HL-60 (cell line): Measurements from ENCODE around the gene ASPSCR1.
A peak's percentile ranks its signal among the peaks of the same experiment; 100 is the strongest.

Source experiments
- DNase-seq, 2 experiments: peaks; one replicate each; pipeline ENCODE4 v3.0.0-alpha.2; 2010 to 2020; ENCODE audit warnings: low read depth in 1 of 2, low spot score in 1 of 2
- H3K27ac ChIP-seq: fragments of 250-450 bp; sonication (Bioruptor Pico); replicated peaks from 2 replicates; pipeline ENCODE4 v1.5.1; 2020; ENCODE audit warnings: mild to moderate bottlenecking, moderate library complexity
- H3K27me3 ChIP-seq: fragments of 250-450 bp; sonication (Bioruptor Pico); 2 replicates; pipeline ENCODE4 v1.5.1; 2021; ENCODE audit warnings: mild to moderate bottlenecking, moderate library complexity; ENCODE audit not compliant: insufficient read depth, poor library complexity, severe bottlenecking
- H3K4me3 ChIP-seq: replicated peaks from 2 replicates; pipeline ENCODE4 v1.5.1; 2011; ENCODE audit warnings: mild to moderate bottlenecking, control low read depth, low read length; ENCODE audit not compliant: insufficient read depth
- GABPA ChIP-seq: IDR thresholded peaks from 2 replicates; pipeline ENCODE4 v1.6.1; 2012; ENCODE audit warnings: low read depth
- POLR2AphosphoS5 ChIP-seq: IDR thresholded peaks from 2 replicates; pipeline ENCODE4 v1.6.1; 2012; ENCODE audit warnings: low read depth
- SPI1 ChIP-seq: IDR thresholded peaks from 2 replicates; pipeline ENCODE4 v1.6.1; 2012; ENCODE audit warnings: low read depth, mild to moderate bottlenecking, borderline replicate concordance
- TF ChIP-seq, protein P1 (sequence below): IDR thresholded peaks from 2 replicates; pipeline ENCODE4 v1.6.1; 2012; ENCODE audit warnings: low read depth; ENCODE audit not compliant: insufficient replicate concordance
- TF ChIP-seq, protein P2 (sequence below): IDR thresholded peaks from one replicate; pipeline ENCODE4 v1.5.1; 2011; ENCODE audit warnings: low read length, control low read depth, inconsistent platforms; ENCODE audit not compliant: insufficient read depth

ASPSCR1 gene

DNA sequence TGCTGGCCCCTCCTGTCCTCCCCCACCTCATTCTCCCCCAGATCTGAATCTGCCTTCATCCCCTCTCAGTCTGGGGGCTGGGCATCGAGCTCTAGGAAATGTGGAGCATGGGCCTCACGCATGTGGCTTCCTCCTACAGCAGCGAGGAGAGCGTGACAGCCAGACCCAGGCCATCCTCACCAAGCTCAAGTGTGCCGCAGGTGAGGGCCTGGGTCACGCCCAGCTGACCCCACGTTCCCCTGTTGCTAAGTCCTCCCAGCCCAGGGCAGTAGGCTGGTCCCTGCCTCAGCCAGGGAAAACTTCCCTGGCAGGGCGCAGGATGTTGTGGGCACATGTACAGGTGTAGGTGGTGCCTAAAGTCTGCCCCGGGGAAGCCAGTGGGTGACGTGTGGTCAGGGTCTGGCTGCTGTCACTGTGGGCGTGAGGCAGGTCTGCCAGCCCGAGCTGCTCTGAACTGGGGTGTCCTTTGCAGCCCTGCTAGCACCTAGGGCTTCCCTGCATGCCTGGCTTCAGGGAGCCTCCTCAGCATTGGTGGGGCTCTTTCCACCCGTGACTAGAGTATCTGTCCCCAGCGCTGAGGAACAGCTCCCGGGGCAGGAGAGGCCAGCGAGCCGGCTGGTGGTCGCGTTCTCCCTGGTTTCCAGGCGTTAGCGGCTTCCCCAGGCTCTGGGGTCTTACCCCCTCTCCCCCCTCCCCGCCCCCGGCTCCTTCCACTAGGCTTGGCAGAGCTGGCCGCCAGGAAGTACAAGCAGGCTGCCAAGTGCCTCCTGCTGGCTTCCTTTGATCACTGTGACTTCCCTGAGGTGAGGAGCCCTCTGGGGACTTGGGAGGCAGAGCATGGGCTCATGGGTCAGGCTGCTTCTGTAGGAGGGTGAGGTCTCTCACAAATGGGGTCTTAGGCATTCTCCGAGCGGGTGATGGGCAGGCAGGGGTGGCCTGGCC is 77.9 kb downstream of the ASPSCR1 start:
- no peak overlapping the region for H3K4me3 ChIP-seq
- DNase-seq = no peak
- H3K27me3 ChIP-seq = no peaks in the 10 kb centered on the region
- TF ChIP-seq SPI1 (no peak), POLR2AphosphoS5 (0 out of 2 replicates have a peak, but pooled peaks have one; percentile 13)
- no peak overlapping the region for H3K27ac ChIP-seq

DNA sequence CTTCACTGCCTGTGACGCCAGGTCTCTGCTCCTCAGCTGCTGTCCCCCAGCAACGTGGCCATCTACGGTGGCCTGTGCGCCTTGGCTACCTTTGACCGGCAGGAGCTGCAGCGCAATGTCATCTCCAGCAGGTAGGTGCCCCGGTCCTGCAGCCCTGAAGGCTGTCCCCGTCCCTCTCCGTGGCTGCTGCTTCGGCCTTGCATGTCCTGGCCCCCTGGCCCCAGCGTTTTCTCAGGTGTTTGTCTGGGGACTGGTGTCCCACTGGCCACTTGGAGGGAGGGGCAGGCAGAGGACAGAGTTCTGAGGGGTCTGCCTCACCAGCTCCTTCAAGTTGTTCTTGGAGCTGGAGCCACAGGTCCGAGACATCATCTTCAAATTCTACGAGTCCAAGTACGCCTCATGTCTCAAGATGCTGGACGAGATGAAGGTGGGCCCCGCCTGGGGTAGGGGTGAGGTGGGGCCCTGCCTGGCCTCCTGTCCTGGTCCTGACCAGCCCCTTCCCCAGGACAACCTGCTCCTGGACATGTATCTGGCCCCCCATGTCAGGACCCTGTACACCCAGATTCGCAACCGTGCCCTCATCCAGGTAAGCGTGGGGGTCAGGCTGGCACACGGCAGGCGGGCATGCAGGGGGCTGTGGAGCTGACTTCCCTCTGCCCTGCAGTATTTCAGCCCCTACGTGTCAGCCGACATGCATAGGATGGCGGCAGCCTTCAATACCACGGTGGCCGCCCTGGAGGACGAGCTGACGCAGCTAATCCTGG is 78.7 kb downstream of the ASPSCR1 start:
- H3K4me3 ChIP-seq = no peak overlapping the region
- no peak for DNase-seq
- TF ChIP-seq GABPA = no peak
- TF ChIP-seq POLR2AphosphoS5 = peak; percentile 6; the same call in 1 of the 2 replicates
- H3K27me3 ChIP-seq = no peaks in the 10 kb centered on the region
- no peak overlapping the region for H3K27ac ChIP-seq

DNA sequence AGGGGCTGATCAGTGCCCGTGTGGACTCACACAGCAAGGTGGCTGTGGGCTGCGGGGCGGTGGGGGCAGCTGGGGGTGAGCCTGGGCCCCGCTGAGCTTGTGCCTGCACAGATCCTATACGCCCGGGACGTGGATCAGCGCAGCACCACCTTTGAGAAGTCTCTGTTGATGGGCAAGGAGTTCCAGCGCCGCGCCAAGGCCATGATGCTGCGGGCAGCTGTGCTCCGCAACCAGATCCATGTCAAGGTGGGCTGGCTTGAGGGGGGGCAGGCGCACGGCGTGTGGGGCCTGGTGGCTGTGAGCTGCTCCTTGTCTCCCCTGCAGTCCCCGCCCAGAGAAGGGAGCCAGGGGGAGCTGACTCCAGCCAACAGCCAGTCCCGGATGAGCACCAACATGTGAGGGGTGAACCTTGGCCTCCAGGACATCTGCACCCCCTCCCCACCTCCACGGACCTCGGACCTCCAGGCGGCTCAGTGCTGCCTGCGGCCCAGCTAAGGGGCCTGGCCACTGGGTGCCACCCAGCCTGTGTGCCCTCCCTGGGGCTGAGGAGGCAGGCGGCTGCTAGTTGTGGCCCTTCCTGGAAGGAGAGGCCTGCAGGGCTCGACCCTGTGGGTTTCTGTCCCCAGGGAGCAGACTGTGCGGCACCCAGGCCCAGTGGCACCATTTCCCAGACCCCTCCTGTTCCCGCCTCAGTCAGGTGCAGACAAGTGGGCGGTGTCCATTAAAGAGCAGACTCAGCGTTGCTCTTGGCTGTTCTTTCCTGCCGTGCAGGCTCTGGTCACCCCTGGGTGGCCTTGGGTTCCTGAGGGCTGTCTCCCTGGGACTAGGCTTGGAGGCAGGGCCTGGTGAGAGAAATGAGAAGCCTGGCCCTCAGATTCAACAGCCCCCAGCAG is 79.5 kb downstream of the ASPSCR1 start:
- no peak for DNase-seq
- H3K27me3 ChIP-seq = no peaks in the 10 kb centered on the region
- H3K27ac ChIP-seq = no peak overlapping the region
- peak; percentile 57 for TF ChIP-seq POLR2AphosphoS5
- TF ChIP-seq, protein P1, sequence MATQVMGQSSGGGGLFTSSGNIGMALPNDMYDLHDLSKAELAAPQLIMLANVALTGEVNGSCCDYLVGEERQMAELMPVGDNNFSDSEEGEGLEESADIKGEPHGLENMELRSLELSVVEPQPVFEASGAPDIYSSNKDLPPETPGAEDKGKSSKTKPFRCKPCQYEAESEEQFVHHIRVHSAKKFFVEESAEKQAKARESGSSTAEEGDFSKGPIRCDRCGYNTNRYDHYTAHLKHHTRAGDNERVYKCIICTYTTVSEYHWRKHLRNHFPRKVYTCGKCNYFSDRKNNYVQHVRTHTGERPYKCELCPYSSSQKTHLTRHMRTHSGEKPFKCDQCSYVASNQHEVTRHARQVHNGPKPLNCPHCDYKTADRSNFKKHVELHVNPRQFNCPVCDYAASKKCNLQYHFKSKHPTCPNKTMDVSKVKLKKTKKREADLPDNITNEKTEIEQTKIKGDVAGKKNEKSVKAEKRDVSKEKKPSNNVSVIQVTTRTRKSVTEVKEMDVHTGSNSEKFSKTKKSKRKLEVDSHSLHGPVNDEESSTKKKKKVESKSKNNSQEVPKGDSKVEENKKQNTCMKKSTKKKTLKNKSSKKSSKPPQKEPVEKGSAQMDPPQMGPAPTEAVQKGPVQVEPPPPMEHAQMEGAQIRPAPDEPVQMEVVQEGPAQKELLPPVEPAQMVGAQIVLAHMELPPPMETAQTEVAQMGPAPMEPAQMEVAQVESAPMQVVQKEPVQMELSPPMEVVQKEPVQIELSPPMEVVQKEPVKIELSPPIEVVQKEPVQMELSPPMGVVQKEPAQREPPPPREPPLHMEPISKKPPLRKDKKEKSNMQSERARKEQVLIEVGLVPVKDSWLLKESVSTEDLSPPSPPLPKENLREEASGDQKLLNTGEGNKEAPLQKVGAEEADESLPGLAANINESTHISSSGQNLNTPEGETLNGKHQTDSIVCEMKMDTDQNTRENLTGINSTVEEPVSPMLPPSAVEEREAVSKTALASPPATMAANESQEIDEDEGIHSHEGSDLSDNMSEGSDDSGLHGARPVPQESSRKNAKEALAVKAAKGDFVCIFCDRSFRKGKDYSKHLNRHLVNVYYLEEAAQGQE = no peak
- no peak overlapping the region for H3K4me3 ChIP-seq

DNA sequence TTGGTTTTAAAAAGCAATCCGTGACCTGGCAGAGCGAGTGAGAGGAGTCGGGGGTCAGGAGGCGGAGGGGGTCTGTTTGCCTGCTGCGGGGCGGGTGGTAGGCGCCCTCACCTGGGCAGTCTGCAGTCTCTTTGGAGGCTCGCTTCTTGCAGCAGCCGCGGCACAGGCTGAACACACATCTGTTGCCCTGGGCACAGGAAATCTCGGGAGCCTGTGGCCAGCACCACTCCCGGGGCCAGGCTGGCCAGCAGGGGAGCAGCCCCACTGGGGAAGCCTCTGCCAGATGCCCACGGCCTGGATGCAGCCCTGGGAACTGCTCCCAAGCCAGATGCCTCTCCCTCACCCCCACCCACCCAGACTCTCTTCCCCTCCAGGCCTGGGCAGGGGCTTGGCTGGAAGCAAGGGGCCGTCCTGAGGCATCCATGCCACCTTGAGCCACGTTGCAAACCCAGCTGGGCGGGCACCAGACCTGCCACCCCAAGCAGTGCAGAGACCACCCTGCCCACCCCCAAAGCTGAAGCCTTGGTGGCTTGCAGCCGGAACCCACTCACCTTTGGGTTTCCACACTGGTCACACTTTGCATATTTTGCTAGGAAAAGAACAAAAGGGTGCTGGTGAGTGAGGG is 80.9 kb downstream of the ASPSCR1 start:
- TF ChIP-seq, protein P2, sequence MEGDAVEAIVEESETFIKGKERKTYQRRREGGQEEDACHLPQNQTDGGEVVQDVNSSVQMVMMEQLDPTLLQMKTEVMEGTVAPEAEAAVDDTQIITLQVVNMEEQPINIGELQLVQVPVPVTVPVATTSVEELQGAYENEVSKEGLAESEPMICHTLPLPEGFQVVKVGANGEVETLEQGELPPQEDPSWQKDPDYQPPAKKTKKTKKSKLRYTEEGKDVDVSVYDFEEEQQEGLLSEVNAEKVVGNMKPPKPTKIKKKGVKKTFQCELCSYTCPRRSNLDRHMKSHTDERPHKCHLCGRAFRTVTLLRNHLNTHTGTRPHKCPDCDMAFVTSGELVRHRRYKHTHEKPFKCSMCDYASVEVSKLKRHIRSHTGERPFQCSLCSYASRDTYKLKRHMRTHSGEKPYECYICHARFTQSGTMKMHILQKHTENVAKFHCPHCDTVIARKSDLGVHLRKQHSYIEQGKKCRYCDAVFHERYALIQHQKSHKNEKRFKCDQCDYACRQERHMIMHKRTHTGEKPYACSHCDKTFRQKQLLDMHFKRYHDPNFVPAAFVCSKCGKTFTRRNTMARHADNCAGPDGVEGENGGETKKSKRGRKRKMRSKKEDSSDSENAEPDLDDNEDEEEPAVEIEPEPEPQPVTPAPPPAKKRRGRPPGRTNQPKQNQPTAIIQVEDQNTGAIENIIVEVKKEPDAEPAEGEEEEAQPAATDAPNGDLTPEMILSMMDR = no peak
- TF ChIP-seq POLR2AphosphoS5 = no peak
- TF ChIP-seq SPI1 = no peak
- no peak for TF ChIP-seq GABPA
- TF ChIP-seq, protein P1 = no peak
- DNase-seq = no peak
- H3K4me3 ChIP-seq = no peak overlapping the region
- no peak overlapping the region for H3K27ac ChIP-seq
- H3K27me3 ChIP-seq = no peaks in the 10 kb centered on the region
